ENCODE measurements around the gene TLR7.

The TLR7 gene

GRCh38 chrX:12934850-12935249, 68.0 kb downstream of the TLR7 start:
- no peak for DNase-seq

GRCh38 chrX:12936947-12937346, 70.1 kb downstream of the TLR7 start:
- DNase-seq, result no peak

Data from fibroblast of skin of abdomen (primary cell).